AG04450 (cell line): Measurements from ENCODE around the gene CPB2. TPM values are rescaled to one million over a fixed set of nuclear protein-coding genes. Genes with fewer than 3 reads are reported as not detected.

Experiments used
- CTCF ChIA-PET: fragments of 300-600, 350-600 bp; formaldehyde crosslinking; extraction: SDS; loops from one replicate; lab custom pipeline; 2022; ENCODE audit warnings: antibody characterized with exemption, inconsistent platforms; lab: Charles Lee
- POLR2A ChIA-PET: fragments of 350-600 bp; formaldehyde crosslinking; extraction: SDS; loops from one replicate; lab custom pipeline; 2021; ENCODE audit warnings: antibody characterized with exemption, inconsistent platforms; lab: Yijun Ruan, JAX
- DNase-seq: peaks from one replicate; pipeline ENCODE4 v3.0.0-alpha.2; 2011; ENCODE audit warnings: low read depth, low spot score
- H3K27ac ChIP-seq: one replicate; pipeline ENCODE4 v1.5.1; 2012; ENCODE audit warnings: low read depth, low read length, control low read depth
- H3K27me3 ChIP-seq: one replicate; pipeline ENCODE4 v1.6.0; 2012; ENCODE audit warnings: low read length; ENCODE audit not compliant: control insufficient read depth, insufficient read depth
- H3K4me3 ChIP-seq: 2 replicates; pipeline ENCODE4 v1.5.1; 2011; ENCODE audit warnings: mild to moderate bottlenecking, low read depth, low read length, control low read depth
- H3K9me3 ChIP-seq: 2 replicates; pipeline ENCODE4 v1.5.1; 2012; ENCODE audit warnings: low read length; ENCODE audit not compliant: control insufficient read depth, insufficient read depth
- CTCF ChIP-seq: IDR thresholded peaks from 2 replicates; pipeline ENCODE4 v1.5.1; 2011; ENCODE audit warnings: low read depth, low read length, control low read depth, inconsistent platforms
- polyA plus RNA-seq: library from polyadenylated mRNA; depleted of rRNA; stranded (reverse); fragments of >200 nt; gene quantifications from 2 replicates; pipeline ENCODE4 v1.2.3, GENCODE V29; 2011

Gene CPB2
- polyA plus RNA-seq, 1 experiment: not detected

GRCh38 chr13:46012404-46012803, 92.4 kb downstream of the CPB2 start:
- Histone ChIP-seq H3K9me3 (no peaks in the 10 kb centered on the region), H3K27me3 (no peaks in the 10 kb centered on the region), H3K4me3 (no peak overlapping the region), H3K27ac (no peak overlapping the region)
- POLR2A ChIA-PET: no interaction called here
- no peak for TF ChIP-seq CTCF
- no peak for DNase-seq
- CTCF ChIA-PET: no interaction called here

GRCh38 chr13:46010148-46010547, 94.7 kb downstream of the CPB2 start:
- no peaks in the 10 kb centered on the region for H3K9me3 ChIP-seq
- H3K4me3 ChIP-seq: no peak overlapping the region
- no peaks in the 10 kb centered on the region for H3K27me3 ChIP-seq
- H3K27ac ChIP-seq: no peak overlapping the region
- ChIA-PET POLR2A (no interaction called here), CTCF (interaction anchor here (0.5 to 1.3 kb wide), 5 partner anchors 9 to 498 kb away, joined by 3 read pairs; no protein-coding TSS in a partner anchor)
- TF ChIP-seq CTCF: peak; percentile 39
- DNase-seq: no peak

GRCh38 chr13:46008631-46009030, 96.2 kb downstream of the CPB2 start:
- Histone ChIP-seq H3K4me3 (no peak overlapping the region), H3K9me3 (no peaks in the 10 kb centered on the region), H3K27ac (no peak overlapping the region), H3K27me3 (no peaks in the 10 kb centered on the region)
- no peak for TF ChIP-seq CTCF
- ChIA-PET POLR2A (no interaction called here), CTCF (no interaction called here)
- no peak for DNase-seq

GRCh38 chr13:46006688-46007452, 98.0 kb downstream of the CPB2 start:
- DNase-seq: no peak
- TF ChIP-seq CTCF: no peak
- ChIA-PET POLR2A (no interaction called here), CTCF (no interaction called here)
- H3K27ac ChIP-seq: no peak overlapping the region
- H3K4me3 ChIP-seq: no peak overlapping the region
- no peaks in the 10 kb centered on the region for H3K9me3 ChIP-seq
- no peaks in the 10 kb centered on the region for H3K27me3 ChIP-seq

- TF ChIP-seq CTCF: no peak
- DNase-seq: no peak
- H3K27me3 ChIP-seq: no peaks in the 10 kb centered on the region
- ChIA-PET POLR2A (no interaction called here), CTCF (no interaction called here)
- H3K27ac ChIP-seq: no peak overlapping the region
- no peak overlapping the region for H3K4me3 ChIP-seq
- no peaks in the 10 kb centered on the region for H3K9me3 ChIP-seq
These were observed 100.3 kb downstream of the CPB2 start for GRCh38 chr13:46004491-46004890.
